GM19467 (cell line): ENCODE data around the gene NPL.
A peak's percentile ranks its signal among the peaks of the same experiment; 100 is the strongest.

Experiments used
- ATAC-seq: cut with Tn5 transposase; IDR thresholded peaks from one replicate; pipeline ENCODE4 v1.9.1; 2021; ENCODE audit warnings: mild to moderate bottlenecking, moderate library complexity; ENCODE audit not compliant: unreplicated experiment

NPL gene

DNA sequence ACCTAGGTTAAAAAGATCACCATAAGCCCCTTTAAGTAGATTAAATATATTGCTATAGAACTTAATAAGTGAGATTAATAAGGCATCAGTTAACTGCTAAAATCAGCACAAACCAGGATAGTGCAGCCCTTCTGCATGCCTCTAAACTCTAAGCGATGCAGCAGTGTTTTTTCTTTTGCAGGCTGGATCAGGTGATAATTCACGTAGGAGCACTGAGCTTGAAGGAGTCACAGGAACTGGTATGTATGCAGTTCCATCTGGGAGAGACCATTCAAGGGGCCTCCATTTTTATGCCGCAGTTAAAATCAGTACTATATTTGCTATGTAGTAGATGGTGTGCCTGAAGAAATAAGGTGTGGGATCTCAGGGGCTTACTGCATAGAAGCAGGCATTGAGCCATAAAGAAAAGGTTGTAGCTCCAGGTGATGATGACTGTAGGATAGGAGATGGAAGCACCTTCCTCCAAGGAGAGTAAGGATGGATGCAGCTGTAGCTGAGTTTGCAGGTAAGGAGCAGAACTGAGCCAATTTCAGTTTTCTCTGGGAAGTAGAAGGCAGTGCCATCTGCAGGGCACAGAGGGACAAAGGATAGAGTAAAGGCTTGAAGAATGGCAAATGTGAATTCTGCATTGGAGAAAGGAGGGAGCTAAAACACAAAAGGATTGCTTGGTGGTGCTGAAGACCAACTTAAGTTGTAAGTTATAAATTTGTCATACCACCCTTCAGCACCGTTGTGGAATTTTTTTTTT lies 22.6 kb downstream of the NPL start:
- ATAC-seq, result no peak

- ATAC-seq, result no peak
Observed at GRCh38 chr1:182816863-182817262, 27.3 kb downstream of the NPL start.

- no peak for ATAC-seq
Observed at GRCh38 chr1:182817802-182818201, 28.2 kb downstream of the NPL start.

DNA sequence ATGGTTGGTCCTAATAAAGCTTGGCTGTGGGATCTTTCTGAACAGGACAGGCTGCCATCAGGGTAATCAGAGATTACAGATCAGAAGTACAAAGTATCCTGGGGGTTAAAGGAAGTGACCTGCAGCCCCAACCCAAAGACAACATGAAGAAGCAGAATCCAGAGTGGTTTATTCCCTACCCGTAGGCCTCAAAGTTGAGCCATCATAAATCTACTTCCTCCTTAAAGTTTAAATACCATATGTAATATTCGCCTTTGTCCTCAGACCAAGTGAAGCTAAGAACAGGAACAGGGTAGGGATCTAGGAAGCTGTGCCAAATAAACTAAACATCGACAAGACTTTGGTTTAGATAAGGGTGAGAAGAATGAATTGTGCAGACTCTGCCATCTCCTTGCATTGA lies 33.6 kb downstream of the NPL start:
- no peak for ATAC-seq

DNA sequence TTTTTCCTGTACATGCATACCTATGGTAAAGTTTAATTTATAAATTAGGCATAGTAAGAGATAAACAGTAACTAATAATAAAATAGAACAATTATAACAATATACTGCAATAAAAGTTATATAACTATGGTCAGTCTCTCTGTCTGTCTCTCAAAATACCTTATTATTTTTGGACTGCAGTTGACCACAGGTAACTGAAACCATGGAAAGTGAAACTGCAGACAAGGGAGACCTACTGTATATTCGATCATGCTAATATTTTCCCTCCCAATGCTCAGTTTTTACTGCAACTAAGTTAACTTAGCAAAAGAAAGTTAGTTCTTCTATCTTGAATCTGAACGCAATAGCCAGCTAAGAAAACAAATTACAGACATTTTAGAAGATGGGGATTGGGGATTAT lies 37.3 kb downstream of the NPL start:
- ATAC-seq, result no peak

- ATAC-seq, result no peak
Observed at GRCh38 chr1:182829285-182829932, 39.8 kb downstream of the NPL start.

DNA sequence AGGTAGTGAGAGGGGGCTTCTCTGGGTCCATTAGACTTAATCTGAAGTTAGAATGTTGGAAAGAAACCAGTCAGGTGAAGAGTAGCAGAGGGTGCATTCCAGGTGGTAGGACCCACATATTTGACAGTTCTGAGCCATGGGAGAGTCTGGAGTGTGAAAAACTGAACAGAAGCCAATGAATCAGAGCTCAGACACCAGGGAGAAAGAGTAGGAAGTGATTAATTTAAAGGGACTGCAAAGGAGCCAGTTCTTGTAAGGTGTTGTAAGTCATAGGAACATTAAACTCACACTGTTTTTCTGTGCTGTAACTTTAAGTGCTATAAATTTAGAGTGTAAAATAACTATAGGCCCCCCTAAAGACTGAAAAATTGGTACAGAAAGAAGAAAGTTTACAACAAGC lies 43.7 kb downstream of the NPL start:
- ATAC-seq, result no peak

DNA sequence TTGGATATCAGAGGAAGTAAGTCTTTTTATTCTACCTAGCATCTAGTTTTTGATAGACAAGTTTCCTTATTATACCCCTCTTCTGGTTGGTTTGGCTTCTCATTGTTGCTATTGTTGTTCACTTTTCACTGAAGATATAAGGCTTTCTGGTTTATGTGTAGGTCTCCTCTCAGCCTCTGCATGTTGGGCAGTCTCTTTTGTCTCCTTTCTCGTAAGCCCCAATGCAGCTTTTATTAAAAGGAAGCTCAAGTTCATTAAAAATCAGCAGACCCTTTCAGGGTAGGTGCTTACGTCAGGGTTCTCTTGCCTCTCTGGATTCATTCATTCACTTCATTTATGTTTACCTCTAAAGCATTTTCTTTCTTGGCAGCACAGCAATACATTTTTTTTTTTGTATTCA lies 44.8 kb downstream of the NPL start:
- no peak for ATAC-seq

DNA sequence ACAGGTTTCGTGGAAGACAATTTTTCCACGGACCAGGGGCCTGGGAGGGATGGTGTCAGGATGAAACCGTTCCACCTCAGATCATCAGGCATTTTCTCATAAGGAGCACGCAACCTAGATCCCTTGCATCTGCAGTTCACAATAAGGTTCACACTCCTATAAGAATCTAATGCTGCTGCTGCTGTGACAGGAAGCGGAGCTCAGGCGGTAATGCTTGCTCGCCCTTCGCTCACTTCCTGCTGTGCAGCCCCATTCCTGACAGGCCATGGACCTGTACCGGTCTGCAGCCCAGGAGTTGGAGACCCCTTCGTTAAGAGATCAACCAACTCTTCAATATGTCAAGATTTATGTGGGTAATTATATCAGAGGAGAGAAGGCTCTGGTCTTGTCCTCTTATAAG lies 46.2 kb downstream of the NPL start:
- ATAC-seq, result no peak

DNA sequence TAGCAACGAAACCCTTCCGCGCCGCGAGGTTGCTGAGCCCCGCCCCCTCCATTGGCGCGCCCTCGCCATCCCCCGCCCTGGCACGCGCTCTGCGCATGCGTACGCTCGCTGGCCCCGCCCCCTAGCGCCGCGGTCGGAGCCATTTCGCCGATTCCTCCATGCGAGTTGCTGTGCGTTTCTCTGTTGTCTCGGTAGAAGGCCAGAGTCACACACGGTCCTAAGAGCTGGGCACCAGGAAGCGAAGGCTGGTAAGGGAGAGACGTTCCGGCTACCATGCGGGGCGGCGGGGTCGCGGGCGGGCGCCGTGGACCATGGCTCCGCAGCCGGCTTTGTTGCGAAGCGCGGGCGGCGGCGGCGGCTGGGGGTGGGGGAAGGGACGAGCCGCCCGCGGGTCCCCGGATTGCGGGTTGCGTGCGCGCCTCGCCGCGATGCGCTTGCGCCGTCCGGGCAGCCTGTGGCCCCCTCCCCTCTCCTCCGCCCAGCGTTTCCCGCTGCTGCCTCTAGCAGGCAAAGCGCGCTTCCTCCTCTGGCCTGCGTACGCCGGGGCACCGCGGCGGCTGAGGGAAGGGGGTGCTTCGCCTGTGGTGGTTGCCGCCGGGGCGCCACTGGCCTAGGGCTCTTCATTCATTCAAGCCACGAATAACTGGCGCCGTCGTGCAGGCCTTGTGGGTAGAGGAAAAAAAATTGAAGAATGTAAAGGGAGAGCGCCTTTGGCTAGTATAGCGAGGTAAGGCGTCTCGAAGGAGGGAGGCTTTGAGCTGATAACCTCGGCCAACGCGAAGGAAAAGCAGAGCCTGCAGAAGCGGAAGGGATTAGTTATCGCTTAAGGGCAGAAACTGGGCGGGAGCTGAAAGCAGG lies 49.9 kb downstream of the NPL start, which contains the start of gene DHX9:
TSS of gene DHX9 (plus strand) at position 139 of the 858 bp plus-strand sequence. CDS start 3,220 bp downstream, outside the sequence.
- peak; percentile 75 for ATAC-seq

- no peak for ATAC-seq
Observed at GRCh38 chr1:182841368-182841988, 51.9 kb downstream of the NPL start.

DNA sequence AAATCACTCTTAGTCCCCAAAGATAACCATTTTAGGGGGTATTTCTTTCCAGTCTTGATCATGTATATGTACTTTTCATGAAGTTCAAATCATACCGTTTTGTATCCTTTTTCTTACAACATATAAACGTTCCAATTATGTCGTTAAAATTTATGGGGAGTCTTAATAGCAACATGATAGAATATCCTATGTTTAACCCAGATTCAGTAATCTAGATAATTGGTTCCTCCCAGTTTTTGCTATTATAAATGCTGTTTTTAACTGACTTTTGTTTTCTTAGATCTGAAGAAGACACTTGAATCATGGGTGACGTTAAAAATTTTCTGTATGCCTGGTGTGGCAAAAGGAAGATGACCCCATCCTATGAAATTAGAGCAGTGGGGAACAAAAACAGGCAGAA lies 52.7 kb downstream of the NPL start:
- no peak for ATAC-seq

DNA sequence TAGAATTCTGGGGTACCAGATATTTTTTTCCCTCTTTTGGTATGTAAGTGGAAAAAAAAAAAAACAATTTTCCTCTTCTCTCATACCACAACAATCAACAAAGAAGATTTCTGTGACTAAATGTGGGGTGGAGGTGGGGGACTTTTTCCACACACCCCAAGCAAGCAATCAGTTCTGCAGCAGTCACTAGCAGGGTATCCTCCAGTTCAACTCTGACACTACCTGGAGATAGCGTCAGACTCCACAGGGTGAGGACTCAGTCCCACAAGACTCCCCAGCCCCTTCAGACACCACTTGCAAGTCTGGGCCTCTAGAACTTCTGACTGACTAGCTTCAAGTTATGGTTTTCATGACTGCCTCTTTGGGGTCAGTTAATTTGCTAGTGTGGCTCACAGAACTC lies 55.8 kb downstream of the NPL start:
- ATAC-seq, result no peak

DNA sequence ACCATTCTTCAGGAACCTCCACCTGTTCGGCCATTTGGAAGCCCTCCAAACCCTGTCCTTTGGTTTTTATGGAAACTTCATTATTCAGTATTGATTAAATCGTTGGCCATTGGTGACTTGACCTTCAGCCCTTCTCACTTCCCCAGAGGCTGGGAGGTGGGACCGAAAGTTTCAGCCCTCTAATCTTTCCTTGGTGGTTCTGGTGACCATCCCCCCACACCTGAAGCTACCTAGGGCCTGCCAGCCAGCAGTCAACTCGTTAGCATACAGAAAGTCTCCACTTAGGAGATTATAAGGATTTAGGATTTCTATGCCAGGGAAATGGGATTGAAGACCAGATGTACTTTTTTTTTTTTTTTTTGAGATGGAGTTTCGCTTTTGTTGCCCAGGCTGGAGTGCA lies 56.3 kb downstream of the NPL start:
- no peak for ATAC-seq

- no peak for ATAC-seq
Observed at GRCh38 chr1:182847105-182847504, 57.5 kb downstream of the NPL start.

- no peak for ATAC-seq
Observed at GRCh38 chr1:182848736-182849135, 59.2 kb downstream of the NPL start.

GRCh38 chr1:182850319-182850718 lies 60.7 kb downstream of the NPL start:
- no peak for ATAC-seq

GRCh38 chr1:182851825-182852224 lies 62.3 kb downstream of the NPL start:
- no peak for ATAC-seq

DNA sequence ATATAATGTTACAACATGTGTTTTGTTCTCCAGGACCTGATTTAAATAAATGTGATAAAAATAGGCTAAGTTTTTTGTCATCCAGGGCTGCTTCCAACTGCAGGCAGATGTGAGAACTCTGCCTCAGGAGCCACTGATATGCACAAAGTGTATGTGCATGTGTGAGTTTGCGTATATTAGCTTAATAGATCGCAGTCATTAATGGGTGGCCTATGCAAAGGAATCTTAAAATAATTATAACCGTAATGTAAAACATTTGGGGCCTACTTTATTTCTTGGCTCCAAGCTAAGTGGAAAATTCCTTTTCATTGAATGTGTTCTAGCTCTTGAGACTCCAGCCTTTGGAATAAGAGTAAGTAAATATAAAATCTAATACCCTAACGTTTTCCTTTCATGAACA lies 66.3 kb downstream of the NPL start:
- ATAC-seq, result no peak

- ATAC-seq, result no peak
Observed at GRCh38 chr1:182857212-182857611, 67.6 kb downstream of the NPL start.

GRCh38 chr1:182860658-182861057 lies 71.1 kb downstream of the NPL start:
- ATAC-seq, result no peak
